Testis (tissue), 3 donors: Measurements from ENCODE around the gene OAF. TPM values are rescaled to one million over a fixed set of nuclear protein-coding genes. Genes with fewer than 3 reads are reported as not detected.
A peak's percentile ranks its signal among the peaks of the same experiment; 100 is the strongest.

Experiments used
- DNase-seq: peaks from one replicate; pipeline ENCODE4 v3.0.0-alpha.2; 2019
- H3K27ac ChIP-seq, 2 donors: fragments of 200-600 bp; sonication (generic); one replicate each; pipeline ENCODE4 v1.5.1; 2019
- H3K27me3 ChIP-seq: fragments of 200-600 bp; sonication (generic); one replicate; pipeline ENCODE4 v1.5.1; 2019
- H3K36me3 ChIP-seq: fragments of 200-600 bp; sonication (generic); one replicate; pipeline ENCODE4 v1.5.1; 2017; ENCODE audit warnings: low read depth; ENCODE audit errors: missing control alignments
- H3K4me1 ChIP-seq: fragments of 200-600 bp; sonication (generic); one replicate; pipeline ENCODE4 v1.5.1; 2019
- H3K4me3 ChIP-seq, 2 donors: fragments of 200-600 bp; sonication (generic); one replicate each; pipeline ENCODE4 v1.5.1; 2017 to 2019
- H3K9me3 ChIP-seq: fragments of 200-600 bp; sonication (generic); one replicate; pipeline ENCODE4 v1.5.1; 2017
- POLR2A ChIP-seq: fragments of 450-650 bp; IDR thresholded peaks from one replicate; pipeline ENCODE4 v1.6.1; 2017; ENCODE audit warnings: antibody characterized with exemption, mild to moderate bottlenecking, moderate library complexity
- WGBS, 2 donors: methylation state at CpG; one replicate each; pipeline ENCODE4 v1.1.5; 2018; 5-methylcytosine and 5-hydroxymethylcytosine counted together
- intact Hi-C: fragments of 100-400 bp; cut with DNase I; formaldehyde crosslinking; loops from one replicate; pipeline ENCODE4 v1.15.1; 2023; ENCODE audit warnings: low total_unique reads
- polyA plus RNA-seq: library from polyadenylated mRNA; stranded (reverse); fragments of 350-450 nt; fragmentation: Illumina TruSeq; extraction: RNeasy Lipid Tissue Mini Kit (QIAGEN cat#74804); gene quantifications from one replicate; pipeline ENCODE4 v1.2.3, GENCODE V29; 2014; ENCODE audit warnings: low read depth, low replicate concordance; ENCODE audit not compliant: insufficient read depth
- total RNA-seq, 2 donors: library from RNA; depleted of rRNA; stranded (reverse); fragments of >200 nt; gene quantifications; one replicate each; pipeline ENCODE4 v1.2.3, GENCODE V29; 2016
- TF ChIP-seq, protein P1 (sequence below), 3 experiments: fragments of 450-650 bp in 2 of 3; fragments of 200-600 bp in 1 of 3; sonication (generic) in 1 of 3; IDR thresholded peaks; one replicate each; pipeline ENCODE4 v1.5.1; 2016 to 2019; ENCODE audit warnings: antibody characterized with exemption in 3 of 3, mild to moderate bottlenecking in 2 of 3, moderate library complexity in 1 of 3

Gene OAF
- total and polyA plus RNA-seq, 3 donors from 2014 or later = 8.5 to 22.6 (median 11.0) TPM

DNA sequence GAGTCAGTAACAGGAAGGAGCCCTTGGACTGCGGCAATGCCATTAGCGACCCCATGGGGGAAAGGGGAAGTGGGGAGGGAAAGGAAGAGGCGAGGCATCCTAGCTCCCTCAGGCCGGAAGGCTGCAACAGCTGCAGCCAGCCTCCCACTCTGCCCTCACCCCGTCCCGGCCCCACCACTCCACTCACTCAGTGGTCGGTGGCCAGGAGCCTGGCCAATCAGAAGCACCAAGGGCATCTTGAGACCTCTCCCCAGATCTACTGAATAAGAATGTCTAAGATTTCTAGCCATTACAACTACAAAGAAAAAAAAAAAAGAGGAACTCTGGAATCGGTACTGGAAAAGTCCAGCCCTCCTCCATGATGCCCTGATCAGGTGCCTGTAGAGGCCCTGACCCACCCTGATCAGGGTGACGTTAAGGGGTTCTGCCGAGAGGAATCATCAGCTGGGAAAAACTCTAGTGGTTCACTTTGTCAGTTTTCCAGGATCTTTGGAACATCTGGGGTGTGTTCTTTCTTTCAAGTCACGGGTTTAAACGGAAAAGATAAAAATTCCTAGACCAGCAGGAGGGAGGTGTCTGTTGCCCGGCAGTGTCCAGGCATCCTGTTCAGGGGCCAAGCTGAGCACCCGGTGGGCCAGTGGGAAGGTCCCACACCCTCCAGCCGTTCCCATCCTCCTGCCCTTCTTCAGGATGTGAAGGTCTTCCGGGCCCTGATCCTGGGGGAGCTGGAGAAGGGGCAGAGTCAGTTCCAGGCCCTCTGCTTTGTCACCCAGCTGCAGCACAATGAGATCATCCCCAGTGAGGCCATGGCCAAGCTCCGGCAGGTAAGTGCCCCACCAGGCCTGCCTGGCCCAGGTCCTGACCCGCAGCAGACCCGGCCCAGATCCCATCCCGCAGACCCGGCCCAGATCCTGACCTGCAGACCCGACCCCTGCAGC lies 14.4 kb downstream of the OAF start:
- DNase-seq = no peak
- no peaks in the 10 kb centered on the region for H3K9me3 ChIP-seq
- H3K4me1 ChIP-seq = peaks cover 5% of the 10 kb centered on the region
- TF ChIP-seq, protein P1, sequence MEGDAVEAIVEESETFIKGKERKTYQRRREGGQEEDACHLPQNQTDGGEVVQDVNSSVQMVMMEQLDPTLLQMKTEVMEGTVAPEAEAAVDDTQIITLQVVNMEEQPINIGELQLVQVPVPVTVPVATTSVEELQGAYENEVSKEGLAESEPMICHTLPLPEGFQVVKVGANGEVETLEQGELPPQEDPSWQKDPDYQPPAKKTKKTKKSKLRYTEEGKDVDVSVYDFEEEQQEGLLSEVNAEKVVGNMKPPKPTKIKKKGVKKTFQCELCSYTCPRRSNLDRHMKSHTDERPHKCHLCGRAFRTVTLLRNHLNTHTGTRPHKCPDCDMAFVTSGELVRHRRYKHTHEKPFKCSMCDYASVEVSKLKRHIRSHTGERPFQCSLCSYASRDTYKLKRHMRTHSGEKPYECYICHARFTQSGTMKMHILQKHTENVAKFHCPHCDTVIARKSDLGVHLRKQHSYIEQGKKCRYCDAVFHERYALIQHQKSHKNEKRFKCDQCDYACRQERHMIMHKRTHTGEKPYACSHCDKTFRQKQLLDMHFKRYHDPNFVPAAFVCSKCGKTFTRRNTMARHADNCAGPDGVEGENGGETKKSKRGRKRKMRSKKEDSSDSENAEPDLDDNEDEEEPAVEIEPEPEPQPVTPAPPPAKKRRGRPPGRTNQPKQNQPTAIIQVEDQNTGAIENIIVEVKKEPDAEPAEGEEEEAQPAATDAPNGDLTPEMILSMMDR (IDR thresholded peaks at IDR 0.05) = no peak
- no peak for TF ChIP-seq POLR2A
- H3K27me3 ChIP-seq = no peaks in the 10 kb centered on the region
- WGBS, 2 donors = 44 to 47% methylated on average over 14 to 22 of the region's 22 CpGs
- intact Hi-C loops = loop anchor here (5.0 kb wide), 1 partner anchor 53 kb away; no protein-coding TSS in a partner anchor
- H3K4me3 ChIP-seq = no peak overlapping the region
- peak overlapping the region in 1 of 2 donors; percentile 2 for H3K27ac ChIP-seq
- H3K36me3 ChIP-seq = no peaks in the 10 kb centered on the region

DNA sequence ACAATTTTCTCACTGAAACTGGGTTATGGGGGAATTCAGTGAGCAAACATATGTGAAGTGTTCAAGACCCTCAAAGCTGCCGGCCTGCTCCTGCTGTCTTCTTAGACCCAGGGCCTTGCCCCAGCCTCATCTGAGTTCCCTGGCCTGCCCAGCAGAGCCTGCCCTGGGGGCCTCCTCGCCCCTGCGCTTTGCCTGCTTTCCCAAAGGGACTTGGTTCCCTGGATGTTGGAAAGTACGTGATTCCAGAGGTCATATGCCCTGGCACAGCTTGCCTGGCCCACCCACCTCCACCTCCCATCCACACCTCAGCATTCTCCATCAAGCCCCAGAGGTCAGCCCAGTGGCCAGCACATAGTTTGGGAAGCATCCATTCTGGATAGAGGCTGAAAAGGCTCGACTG lies 15.4 kb downstream of the OAF start:
- Histone ChIP-seq H3K27ac (no peak overlapping the region), H3K4me3 (no peak overlapping the region), H3K4me1 (peaks cover 5% of the 10 kb centered on the region), H3K9me3 (no peaks in the 10 kb centered on the region), H3K36me3 (no peaks in the 10 kb centered on the region), H3K27me3 (no peaks in the 10 kb centered on the region)
- intact Hi-C loops = loop anchor here (5.0 kb wide), 1 partner anchor 54 kb away; no protein-coding TSS in a partner anchor
- TF ChIP-seq POLR2A = no peak
- TF ChIP-seq, protein P1 (IDR thresholded peaks at IDR 0.05) = no peak
- no peak for DNase-seq
- WGBS, 2 donors = 82 to 93% methylated on average over 5 of the region's 5 CpGs

DNA sequence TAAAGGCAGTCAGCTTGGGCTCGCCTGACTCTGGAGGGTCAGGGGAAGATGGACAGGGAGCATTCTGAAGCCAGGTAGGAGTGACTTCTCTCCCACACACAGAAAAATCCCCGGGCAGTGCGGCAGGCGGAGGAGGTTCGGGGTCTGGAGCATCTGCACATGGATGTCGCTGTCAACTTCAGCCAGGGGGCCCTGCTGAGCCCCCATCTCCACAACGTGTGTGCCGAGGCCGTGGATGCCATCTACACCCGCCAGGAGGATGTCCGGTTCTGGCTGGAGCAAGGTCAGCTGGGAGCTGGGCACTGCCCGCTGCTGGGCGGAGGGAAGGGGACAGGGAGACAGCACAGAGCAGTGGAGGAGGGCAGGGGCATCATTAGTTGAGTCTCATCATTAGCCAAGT lies 15.9 kb downstream of the OAF start:
- no peak overlapping the region for H3K27ac ChIP-seq

DNA sequence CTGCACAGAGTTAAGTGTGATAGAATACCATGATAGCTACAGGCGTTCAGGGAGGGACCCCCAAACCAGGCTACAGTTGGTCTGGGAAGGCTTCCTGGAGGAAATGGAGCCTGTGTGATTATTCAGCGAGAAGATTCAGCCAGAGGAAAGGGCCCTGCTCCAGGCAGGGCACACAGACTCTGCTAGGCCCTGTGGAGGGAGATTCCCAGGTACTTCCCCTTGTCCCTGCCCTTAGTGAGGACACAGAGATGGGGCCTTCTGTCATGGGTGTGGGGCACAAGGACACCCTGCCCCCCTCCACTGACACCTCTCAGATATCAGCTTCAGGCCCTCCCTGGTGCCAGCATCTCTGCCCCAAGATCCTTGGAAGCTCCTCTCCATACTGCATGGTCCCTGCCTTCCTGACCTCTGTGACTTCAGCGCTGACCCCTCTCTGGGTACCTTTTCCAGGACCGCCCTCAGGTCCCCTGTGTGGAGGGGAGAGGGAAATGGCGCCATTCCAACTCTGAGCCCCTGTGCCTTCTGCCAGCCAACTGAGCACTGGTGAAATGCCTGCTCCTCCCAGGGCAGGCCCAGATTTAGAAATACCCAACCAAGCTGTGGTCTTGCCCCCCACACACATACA lies 16.5 kb downstream of the OAF start:
- no peaks in the 10 kb centered on the region for H3K36me3 ChIP-seq
- intact Hi-C loops = loop anchor here (5.0 kb wide), 1 partner anchor 55 kb away; no protein-coding TSS in a partner anchor
- no peak for DNase-seq
- peaks cover 5% of the 10 kb centered on the region for H3K4me1 ChIP-seq
- TF ChIP-seq, protein P1 (IDR thresholded peaks at IDR 0.05) = no peak
- TF ChIP-seq POLR2A = no peak
- no peak overlapping the region for H3K4me3 ChIP-seq
- H3K27me3 ChIP-seq = no peaks in the 10 kb centered on the region
- 97 to 100% methylated on average over 5 of the region's 5 CpGs for WGBS, 2 donors
- no peaks in the 10 kb centered on the region for H3K9me3 ChIP-seq
- H3K27ac ChIP-seq = no peak overlapping the region

More for the DNA sequence above, 15.9 kb downstream of the OAF start:
- intact Hi-C loops = loop anchor here (5.0 kb wide), 1 partner anchor 54 kb away; no protein-coding TSS in a partner anchor
- H3K4me3 ChIP-seq = no peak overlapping the region
- peaks cover 5% of the 10 kb centered on the region for H3K4me1 ChIP-seq
- no peaks in the 10 kb centered on the region for H3K36me3 ChIP-seq
- WGBS, 2 donors = 84 to 88% methylated on average over 5 to 9 of the region's 13 CpGs
- no peak for TF ChIP-seq POLR2A
- TF ChIP-seq, protein P1 (IDR thresholded peaks at IDR 0.05) = no peak
- no peaks in the 10 kb centered on the region for H3K27me3 ChIP-seq
- no peak for DNase-seq
- no peaks in the 10 kb centered on the region for H3K9me3 ChIP-seq
